ENCODE measurements around the gene GATA5.

DNA sequence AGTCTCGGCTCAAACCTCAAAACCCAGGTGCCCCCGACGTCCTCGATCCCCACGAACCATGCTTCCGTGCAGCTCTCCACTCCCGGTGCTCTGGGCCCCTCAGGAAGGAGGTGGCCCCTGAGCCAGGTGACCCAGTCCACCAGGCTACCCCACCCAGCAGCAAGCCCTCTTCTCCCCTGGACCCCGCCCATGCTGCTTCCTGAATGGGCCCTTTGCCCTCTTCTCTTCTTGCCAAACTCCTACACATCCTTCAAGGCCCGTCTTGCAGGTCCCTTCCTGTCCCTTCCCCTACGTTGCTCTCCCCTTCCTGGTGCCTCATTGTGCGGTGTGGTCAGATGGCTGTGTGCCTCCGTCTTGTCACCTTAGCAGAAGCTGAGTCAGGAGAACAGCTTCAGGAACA lies 3.4 kb upstream of the GATA5 start:
- TF ChIP-seq, protein P1, sequence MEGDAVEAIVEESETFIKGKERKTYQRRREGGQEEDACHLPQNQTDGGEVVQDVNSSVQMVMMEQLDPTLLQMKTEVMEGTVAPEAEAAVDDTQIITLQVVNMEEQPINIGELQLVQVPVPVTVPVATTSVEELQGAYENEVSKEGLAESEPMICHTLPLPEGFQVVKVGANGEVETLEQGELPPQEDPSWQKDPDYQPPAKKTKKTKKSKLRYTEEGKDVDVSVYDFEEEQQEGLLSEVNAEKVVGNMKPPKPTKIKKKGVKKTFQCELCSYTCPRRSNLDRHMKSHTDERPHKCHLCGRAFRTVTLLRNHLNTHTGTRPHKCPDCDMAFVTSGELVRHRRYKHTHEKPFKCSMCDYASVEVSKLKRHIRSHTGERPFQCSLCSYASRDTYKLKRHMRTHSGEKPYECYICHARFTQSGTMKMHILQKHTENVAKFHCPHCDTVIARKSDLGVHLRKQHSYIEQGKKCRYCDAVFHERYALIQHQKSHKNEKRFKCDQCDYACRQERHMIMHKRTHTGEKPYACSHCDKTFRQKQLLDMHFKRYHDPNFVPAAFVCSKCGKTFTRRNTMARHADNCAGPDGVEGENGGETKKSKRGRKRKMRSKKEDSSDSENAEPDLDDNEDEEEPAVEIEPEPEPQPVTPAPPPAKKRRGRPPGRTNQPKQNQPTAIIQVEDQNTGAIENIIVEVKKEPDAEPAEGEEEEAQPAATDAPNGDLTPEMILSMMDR (IDR thresholded peaks at IDR 0.05), result no peak
- TF ChIP-seq POLR2A (IDR thresholded peaks at IDR 0.05), result no peak

Measured in ovary (tissue), 3 donors.